NCI-H774 (cell line): Measurements from ENCODE around the gene TYRO3.

Experiments
- DNase-seq: peaks from one replicate; lab custom pipeline; 2025; lab: John Stamatoyannopoulos, UW

The TYRO3 gene

GRCh38 chr15:41558400-41559238, at the start of gene TYRO3:
Gene TYRO3 (plus strand): TSS chr15:41559212. CDS start chr15:41559258, 46 bp downstream.
- DNase-seq = peak; percentile 29

- DNase-seq = no peak
Observed at GRCh38 chr15:41510728-41511127, 48.3 kb upstream of the TYRO3 start.

DNA sequence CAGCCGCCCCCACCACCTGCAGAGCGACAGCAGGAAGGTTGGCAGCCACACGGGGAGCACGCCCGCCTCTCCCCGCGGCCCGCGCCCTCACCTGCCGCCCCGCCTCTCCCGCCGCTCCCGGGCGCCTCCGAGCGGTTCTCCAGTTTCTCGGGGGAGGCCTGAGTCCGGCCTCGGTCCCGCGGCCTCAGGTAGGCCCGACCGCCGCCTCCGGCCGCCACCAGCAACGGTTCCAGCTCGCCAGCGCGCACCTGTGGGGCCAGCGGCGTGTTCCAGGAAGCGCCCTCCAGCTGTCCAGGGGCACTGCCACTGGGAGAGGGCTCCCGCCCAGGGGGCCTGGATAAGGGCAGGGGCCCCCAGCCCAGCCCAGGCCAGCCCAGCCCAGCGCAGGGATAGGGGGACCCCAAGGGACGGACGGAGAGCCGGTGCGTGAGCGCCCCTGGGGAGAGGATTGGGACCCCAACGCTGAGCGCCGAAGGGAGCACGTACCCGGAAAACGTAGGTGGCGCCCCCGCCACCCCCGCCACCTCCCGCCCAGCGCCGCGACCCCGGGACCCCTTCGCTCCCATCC, 47.6 kb upstream of the TYRO3 start:
- DNase-seq = peak; percentile 31

GRCh38 chr15:41511899-41512369, 47.1 kb upstream of the TYRO3 start:
- no peak for DNase-seq

GRCh38 chr15:41512512-41512939, 46.5 kb upstream of the TYRO3 start:
- DNase-seq = no peak

GRCh38 chr15:41512940-41513505, 46.0 kb upstream of the TYRO3 start:
- DNase-seq = no peak

DNA sequence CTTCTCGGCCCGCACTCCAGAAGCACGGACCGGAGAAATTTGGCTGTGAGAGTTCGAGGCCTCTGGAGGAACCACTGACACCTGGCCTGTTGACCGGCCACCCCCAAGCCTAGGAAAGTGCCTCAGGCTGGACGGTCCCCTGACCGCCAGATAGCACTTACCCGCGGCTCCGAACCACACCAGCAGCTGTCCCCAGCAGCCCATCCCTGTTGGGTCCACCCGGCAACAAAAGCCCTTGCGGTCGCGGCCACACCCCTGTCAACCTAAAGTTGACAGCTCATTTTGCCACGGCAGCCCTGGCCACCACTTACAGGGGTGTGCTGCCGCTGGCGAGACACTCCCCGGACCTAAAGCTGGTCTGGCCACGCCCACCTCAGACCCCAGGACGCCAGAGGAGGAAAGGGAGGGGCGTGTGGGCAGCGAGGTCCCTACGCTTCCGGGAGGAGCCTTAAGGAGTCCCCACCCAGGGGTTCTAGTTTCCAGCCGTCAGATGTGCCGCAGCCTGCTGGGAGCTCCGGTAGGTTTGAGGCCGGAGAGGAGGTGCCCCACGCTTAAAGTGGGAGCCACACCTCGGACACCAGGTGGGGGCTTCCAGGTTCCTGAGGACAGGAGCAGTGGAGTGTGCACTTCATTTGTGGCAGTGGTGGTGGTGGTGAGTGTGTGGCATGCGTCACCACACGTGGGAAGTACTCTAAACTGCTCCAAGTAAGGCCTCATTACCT, 45.3 kb upstream of the TYRO3 start, which contains the start of gene LTK:
Gene LTK (minus strand): TSS at position 322 of the 722 bp plus-strand sequence. CDS start 118 bp downstream, at position 204.
- no peak for DNase-seq

- no peak for DNase-seq
Observed at GRCh38 chr15:41517895-41518449, 41.0 kb upstream of the TYRO3 start.

GRCh38 chr15:41520636-41521035, 38.4 kb upstream of the TYRO3 start:
- DNase-seq = no peak

GRCh38 chr15:41521614-41522013, 37.4 kb upstream of the TYRO3 start:
- DNase-seq = no peak

- no peak for DNase-seq
Observed at GRCh38 chr15:41523097-41523496, 35.9 kb upstream of the TYRO3 start.

DNA sequence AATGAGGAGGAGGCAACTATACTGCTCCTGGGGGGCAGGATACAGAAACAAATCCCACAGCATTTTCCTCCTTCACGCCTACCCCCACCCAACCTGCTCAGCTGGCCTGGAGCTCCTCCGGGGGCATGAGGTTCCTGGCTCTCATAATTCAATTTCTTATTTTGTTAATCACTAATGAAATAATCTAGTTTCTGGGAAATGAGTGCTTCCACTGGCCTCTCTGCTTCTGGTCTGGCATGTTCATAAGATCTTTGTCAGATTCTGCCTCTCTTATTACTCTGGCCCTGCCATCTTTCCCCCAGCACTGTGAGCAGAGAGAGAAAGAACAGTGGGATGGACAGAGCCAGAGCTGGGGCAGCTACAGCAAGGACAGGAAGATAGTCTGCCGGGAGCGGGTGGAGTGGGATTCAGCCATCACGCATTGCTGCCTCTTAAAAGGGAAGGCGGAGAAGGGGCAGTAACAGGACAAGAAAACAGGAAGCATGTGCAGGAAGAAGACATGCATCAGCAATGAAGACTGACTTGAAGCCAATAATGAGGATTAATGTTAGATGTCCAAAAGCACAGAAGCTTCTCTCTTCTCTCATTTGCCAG, 28.6 kb upstream of the TYRO3 start:
- no peak for DNase-seq

- no peak for DNase-seq
Observed at GRCh38 chr15:41535544-41535943, 23.5 kb upstream of the TYRO3 start.

- DNase-seq = no peak
Observed at GRCh38 chr15:41536866-41537265, 22.1 kb upstream of the TYRO3 start.

GRCh38 chr15:41543521-41543870, 15.5 kb upstream of the TYRO3 start:
- DNase-seq = no peak

DNA sequence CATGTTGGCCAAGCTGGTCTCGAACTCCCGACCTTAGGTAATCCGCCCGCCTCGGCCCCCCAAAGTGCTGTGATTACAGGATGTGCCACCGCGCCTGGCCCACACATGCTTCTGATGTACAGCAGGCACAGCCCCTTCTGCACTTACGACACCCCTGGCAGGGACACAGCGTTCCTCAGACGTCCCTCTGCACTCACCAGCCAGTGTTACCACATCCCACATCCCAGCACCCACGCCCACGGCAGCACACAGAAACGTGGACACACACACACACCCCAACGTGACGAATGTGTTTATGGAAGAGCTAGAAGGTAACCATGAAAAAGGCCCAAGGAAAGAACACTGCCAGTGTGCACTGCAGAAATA, 14.4 kb upstream of the TYRO3 start:
- DNase-seq = no peak

DNA sequence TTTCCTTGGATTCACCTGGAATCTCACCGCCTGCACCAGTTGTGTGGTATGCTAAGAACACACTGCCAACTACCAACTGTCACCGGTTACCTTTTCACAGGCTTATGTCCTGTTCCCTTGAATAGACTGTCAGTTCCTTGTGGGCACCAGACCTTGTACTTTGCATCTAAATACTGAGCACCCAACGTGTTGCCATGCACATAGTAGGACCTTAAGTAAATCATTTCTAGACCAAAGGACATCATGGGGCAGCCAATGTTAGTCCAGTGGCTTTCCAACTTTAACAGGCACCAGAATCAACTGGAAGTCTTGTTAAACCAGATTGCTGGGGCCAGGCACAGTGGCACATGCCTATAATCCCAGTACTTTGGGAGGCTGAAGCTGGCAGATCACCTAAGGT, 13.8 kb upstream of the TYRO3 start:
- DNase-seq = no peak

GRCh38 chr15:41546851-41547786, 11.9 kb upstream of the TYRO3 start:
- DNase-seq = no peak

- DNase-seq = no peak
Observed at GRCh38 chr15:41550066-41550775, 8.8 kb upstream of the TYRO3 start.

GRCh38 chr15:41553731-41554130, 5.3 kb upstream of the TYRO3 start:
- DNase-seq = no peak
